GM19438 (cell line): ENCODE measurements around the gene RRP9.
"Not testable (repeated sequence)": the region's sequence is repeated elsewhere in the genome, so short reads cannot be mapped to it uniquely, and the experiment has no call there.

Source experiments
- ATAC-seq: cut with Tn5 transposase; IDR thresholded peaks from one replicate; pipeline ENCODE4 v1.9.1; 2021; ENCODE audit warnings: low read depth; ENCODE audit not compliant: unreplicated experiment

Gene RRP9

DNA sequence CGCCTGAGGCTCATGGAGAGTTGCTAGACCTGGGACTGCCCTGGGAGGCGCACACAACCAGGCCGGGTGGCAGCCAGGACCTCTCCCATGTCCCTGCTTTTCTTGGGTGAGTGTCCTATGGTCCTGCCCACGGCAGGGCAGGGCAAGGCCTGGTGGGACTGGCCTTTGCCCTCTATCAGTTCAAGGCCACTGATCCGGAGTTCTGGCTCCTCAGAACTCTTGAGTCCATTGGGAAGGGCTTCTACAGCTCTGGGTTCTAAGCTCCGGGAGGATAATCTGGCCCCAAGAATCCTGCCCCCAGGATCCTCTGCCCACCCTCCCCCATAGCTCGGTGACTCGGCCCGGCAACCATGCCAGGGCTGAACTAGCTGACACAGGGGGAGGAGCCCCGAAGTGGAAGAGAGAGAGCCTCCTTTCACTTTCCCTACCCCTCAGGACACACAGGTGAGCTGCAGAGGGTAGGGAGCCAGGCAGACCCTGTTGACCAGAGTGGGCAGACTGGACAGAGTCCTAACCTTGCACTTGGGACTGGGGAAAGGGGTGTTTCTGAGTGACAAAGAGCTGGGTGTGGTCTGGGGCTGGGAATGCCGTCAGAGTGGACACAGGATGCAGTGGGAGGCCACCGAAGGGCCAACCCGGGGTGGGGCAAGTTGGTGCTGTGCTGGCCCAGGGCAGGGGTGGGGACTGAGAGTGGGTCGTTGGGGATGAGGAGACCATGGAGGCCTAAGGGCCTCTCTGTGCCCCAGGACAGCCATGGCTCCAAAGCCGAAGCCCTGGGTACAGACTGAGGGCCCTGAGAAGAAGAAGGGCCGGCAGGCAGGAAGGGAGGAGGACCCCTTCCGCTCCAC is 1.1 kb upstream of the RRP9 start:
- ATAC-seq: no peak

DNA sequence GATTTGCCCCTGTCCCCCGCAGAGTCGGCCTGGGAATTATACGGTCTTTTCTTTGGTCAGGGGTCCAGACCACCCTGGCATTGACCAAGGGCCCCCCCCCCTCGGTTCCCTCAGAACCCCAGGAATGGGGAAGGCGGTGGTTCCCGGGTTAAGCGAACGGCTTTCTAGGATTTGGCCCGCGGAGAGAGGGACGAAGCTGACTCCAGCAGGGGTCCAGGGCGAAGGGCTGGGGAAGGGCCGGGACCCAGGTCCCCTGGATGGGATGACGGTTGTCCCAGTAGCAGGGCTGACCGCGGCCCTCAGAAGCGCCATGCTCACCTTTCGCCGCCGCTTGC is 274 bp downstream of the RRP9 start:
- no peak for ATAC-seq

DNA sequence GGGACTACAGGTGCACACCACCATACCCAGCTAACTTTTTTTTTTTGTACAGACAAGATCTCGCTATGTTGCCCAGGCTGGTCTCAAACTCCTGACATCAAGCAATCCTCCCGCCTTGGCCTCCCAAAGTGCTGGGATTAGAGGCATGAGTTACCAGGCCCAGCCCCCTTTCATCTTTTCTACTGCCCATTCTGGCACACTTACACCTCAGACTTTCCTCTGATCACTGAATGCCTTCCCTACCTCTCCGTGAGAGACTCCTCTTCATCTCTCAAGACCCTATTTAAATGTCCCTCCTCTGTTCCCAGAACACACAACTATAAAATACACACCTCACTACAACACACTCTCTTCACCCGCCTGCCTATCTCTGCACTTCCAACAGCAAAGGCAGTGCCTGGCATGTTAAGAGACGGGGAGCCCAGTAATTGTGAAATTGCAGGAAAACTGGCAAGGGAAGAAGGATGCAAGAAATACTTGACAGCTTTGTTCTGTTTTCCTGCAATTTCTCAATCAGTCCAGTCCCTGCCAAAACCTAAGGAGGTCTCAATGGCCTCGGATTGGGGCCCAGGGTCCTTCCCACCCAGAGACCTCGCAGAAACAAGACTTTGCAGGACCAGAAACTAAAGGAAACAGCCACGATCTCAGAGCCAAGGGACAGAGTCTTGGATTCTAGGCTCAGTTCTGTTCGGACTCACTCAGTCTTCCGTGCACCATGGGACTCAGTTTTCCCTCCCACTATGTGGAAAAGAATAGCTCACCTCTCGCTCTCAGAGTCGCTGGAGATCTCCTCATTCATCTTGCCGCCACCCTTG is 849 bp downstream of the RRP9 start:
- ATAC-seq: no peak

DNA sequence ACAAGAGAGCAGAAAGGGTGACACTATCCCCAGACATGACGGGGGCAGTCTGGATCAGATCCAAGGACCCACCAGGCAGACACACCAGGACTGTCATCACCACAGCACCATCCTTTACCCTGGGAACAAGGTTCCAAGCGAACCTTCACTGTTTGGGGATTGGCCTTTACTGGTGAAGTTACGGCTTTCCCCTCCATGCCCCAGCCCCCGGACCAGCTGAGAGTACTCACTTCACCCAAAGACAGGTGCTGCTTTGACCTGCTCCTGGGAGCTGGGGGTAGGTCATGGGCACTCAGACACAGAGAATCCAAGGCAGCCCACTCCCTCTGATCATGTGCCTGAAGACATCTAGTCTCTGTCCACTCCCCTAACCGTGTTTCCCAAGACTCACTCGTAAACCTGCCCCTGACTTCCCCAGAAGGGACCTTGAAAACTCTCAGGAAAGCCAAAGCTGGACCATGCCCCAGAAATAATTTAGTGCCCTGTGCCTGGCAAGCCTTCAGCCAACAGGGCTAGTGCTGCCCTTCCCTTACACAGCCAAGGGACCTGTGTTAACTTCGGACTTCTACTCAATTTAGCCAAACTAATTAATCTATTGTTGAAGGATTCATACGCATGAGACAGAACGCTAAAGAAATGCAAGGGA is 2.8 kb downstream of the RRP9 start:
- no peak for ATAC-seq

DNA sequence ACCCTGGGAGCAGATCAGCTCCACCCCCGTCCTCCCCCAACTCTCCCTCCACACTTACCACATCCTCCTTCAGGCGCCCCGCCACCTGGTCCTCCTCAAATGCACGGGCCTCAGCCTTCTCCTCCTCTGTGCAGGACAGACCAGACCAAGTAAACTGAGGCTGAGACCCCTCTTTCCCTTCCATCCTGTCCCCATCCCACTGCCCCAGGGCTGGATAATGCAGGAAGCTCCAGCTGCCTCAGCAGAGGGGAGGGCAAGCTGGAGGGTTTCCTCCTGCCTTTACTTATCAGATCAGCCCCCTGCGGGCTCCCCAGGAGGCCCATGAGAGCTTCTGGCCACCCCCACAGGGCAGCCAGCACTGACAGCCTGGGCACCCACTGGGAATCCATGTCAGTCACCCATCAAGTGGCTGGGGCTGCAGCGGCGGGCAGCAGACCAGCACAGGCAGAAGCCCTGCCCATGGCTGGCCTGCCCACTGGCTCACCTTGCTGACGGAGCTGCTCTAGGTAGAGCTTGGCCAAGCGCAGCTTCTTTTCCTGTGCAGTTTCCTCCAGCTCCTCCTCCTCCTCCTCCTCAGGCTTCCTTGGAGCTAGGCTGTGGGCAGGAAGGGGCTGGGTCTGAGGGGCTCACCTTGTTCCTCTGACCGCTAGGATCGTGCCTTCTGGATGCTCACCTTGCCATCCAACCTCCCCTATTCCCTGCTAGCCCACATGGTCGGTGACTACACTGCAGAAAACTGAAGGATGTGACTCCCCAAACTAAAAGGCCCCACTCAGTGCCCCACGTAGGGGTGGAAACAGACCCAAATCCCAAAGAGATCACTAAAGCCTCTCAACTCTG is 3.9 kb downstream of the RRP9 start:
- no peak for ATAC-seq

DNA sequence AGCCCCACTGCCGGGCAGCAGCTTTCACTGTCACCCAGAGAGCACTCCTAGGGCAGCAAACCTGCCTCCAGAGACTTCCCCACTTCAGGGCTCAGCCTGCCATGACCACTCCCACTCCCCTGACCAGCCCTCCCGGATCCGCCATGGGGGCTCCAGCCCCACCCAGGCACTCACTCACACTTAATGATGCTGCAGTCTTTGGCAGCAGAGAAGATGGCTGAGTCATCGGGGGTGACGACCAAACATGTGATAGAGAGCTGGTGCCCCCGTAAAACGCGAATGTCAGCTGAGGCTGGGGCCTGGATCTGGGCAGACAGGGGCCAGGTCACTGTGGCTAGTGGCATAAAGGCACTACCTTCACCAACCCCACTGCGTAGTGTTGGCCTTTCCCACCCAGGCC is 4.7 kb downstream of the RRP9 start:
- ATAC-seq: no peak

DNA sequence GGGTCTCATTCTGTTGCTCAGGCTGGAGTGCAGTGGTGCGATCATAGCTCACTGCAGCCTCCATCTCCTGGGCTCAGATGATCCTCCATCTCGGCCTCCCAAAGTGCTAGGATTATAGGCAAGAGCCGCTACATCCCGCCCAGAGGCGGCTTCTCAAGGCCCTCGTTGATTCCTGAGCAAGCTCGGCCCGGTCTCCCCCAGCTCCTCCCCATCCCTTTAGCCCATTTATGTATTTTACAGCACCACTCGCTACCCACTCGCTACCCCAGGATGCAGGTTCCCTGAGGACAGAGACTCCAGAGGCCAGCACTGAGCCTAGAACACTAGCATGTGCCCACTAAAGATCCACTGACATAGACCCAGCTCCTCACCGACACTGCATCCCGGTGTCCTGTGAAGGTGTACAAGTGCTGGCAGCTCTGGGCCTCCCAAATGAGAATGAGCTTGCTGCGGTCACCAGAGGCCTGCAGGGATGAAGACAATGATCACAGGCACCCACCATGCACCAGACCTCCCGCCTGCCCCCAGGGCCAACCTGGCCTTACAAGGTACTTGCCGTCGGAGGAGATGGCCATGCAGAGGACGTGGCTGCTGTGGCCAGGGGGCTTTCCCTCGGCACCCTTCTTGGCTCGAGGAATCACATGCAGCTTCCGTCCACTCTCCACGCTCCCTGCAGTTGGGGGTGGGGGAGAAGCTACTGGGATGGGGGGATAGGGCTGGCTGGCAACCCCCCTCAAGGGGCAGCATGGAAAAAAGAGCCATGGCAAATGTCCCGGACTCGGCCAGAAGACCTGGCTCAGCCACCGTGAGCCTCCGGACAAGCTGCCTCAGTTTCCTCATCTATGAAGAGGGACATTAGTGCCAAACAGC is 5.6 kb downstream of the RRP9 start:
- ATAC-seq: no peak

DNA sequence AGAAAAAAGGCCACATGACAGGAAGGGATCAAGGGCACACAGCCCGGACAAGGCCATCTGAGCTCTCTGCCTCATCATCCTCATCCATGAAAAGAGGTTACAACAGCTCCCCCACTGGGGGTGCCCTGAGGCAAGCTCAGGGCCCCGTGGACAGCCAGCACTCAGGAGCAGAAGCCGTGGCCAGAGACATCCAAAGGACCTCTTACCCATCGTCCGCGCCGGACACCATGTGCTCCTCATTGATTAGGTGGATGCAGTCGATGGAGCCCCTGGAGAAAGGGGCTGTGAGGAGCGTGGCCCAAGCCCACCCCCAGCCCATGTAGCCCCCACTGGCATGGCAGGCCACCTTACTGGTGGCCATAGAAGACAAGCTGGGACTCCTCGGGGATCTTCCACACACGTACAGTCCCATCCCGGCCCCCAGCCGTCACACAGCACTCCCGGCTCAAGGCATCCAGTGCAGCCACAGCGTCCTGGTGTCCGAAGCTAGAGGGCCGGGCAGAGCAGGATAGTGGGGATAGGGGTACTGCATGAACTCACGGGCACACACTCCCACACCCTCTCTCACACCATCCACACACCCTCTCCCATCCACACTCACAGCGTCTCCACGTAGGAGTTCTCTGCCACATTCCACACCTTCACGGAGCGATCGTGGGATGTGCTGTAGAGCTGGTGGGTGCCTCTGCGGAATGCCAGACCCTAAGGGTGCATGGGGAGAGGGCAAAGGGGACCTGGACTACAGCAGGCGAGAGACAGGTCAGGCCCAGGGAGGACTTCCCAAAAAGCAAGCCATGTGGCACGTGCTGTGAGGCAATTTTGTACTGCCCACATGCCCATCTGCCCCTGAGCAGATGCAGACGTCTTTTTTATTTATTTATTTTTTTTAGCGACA is 6.5 kb downstream of the RRP9 start:
- no peak for ATAC-seq

DNA sequence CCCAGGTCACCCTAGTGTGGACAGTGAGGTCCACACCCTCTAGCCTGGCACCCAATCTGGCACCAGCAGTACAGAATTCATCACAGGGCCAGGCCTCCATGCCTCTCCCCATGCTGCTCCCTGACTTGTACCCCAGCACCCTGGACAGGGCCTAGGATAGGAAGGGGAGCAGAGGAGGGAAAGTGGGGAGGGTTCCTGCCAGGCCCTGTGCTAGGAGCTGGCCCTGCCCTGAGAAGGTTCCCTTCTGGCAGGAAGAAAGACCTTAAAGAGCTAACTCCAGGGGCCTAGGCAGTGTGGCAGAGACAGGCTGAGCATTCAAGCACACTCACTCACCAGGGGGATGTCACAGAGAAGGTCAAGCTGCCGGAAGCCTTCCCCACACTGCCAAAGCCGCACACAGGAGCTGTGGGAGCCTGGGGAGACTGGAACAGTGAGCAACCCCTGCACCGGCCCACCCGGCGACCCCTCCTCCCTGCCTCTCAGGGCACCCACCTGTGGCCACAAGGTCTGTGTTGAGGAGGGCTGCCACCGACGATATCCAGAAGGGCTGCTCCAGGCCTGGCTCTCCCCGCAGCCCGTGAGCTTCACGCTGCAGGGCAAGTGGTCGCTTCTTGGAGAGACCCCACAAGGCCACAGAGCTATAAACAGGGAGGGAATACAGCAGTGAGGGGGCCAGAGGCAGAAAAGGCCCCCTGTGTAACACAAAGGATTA is 7.4 kb downstream of the RRP9 start:
- no peak for ATAC-seq

DNA sequence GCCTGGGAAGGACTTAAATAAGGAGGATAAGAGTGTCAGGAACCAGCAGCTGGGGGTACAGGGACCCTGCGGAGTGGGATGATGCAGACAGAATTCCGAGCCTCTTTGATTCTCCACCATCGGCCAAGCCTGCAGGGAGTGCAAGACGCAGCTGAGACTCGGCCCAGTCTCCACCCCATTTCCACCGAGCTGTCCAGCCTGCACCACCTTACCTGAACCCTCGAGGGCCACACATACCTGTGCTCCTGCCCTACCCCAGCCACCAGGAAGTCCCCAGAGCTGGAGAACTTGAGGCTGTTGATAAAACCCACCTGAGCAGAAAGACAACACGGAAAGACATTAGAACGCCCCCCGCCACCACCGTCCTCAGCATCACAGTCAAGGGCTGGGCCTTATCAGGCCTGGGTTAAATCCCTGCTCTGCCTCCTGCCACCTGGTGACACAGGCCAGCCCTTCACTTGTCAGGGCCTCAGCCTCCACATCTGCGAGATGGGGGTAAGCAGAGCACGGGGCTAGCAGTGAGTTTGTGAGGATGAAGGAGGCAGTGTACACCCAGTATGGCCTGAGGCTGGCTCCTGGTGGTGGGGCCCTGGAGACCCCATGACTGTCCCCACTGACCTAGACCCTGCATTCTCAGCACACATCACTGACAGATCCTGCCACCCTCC is 8.1 kb downstream of the RRP9 start:
- no peak for ATAC-seq

DNA sequence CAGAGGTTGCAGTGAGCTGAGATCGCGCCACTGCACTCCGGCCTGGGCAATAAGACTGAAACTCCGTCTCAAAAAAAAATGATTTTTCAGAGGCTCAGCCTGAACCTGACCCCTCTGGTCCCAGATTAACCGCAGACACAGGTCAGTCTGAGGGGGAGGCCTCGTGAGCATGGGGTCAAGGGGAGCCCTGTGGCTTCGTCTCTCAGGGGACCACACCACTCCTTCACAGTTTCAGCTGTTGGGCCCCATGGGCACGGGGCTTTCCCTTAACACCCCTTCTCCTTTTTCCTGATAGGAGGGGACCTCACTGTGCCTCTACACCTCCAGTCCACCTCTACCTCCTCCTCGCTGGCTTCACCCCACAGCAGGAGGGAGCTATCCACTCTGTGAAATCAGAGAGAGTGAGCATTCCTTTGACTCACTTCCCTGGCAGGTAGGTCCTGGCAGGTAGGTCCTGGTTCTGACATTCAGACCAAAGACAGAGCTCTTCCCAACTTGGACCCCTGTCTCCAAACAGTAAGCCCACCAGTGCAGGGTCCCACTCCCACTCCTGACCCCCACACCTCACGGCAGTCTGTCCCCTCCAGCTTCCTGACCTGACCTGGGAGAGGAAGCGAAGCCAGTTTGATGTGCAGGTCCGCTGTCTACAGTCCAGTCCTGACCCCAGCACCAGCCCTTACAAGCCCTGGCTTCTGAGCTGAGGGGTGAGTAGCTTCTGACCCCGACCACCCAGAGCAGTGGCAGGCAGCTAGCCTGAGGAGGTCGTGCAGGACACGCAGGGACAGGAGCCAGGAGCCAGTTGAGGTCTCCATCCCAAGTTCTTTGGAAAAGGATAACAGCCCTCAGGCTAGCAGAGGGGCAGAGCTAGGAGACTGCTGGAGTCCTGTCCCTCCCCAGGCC is 9.0 kb downstream of the RRP9 start:
- ATAC-seq: no peak

DNA sequence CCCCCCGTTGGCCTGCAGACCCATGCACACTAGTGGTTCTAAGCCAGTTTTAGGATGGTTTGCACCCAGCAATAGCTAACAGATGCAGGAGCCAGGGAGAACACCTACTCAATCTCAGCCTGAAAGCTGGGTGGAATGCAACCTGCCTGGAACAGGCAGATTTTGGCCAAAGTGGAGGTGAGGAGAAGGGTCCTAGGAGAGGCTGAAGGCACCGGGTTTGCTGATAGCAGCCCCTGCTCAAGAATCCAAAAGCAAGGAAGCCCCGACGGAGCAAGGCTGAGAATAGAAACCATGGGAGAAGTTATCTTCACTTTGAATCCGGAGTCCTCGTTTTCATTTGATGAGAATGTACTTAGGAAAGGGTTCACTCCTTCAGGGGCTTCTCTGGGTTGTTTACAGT is 9.9 kb downstream of the RRP9 start:
- no peak for ATAC-seq

DNA sequence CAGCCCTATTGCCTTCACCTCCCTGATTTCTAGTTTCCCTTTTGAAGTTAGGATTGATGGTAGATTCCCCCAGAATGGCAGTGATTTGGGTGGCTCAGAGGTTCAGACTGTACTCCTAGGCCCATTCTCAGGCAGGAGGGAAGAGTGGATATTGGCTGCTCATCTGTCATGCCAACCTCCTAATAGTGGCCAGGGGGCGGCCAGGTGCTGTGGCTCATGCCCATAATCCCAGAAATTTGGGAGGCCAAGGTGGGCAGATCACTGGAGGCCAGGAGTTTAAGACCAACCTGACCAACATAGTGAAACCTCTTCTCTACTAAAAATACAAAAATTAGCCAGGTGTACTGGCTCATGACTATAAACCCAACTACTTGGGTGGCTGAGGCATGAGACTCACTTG is 11.3 kb downstream of the RRP9 start:
- no peak for ATAC-seq

DNA sequence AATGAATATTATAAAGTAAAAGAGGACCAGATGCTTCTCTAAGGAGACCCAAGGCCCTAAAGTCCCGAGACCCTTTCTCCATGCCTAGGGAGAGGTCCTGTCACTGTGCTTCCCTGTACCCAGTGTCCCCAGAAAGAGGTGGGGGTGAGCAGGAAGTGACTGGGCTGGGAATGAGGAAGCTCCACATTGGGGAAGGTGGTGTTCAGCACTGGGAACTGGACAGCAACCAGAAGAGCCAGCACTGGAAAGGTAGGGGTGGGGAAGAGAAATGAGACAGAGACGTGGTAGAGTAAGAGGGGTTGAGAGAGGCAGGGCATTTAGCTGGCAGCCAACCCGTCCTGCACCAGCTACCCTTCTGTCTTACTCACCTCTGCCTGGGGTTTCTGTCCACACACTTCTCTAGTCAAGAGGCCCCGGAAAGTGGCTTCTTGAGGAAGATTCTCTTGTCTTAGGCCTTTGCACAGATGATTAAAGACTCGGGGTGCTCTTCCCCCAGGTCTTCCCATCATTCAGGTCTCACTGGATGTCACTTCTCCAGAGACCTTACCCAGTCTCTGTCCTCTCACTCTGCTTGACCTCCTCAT is 12.2 kb downstream of the RRP9 start:
- no peak for ATAC-seq

DNA sequence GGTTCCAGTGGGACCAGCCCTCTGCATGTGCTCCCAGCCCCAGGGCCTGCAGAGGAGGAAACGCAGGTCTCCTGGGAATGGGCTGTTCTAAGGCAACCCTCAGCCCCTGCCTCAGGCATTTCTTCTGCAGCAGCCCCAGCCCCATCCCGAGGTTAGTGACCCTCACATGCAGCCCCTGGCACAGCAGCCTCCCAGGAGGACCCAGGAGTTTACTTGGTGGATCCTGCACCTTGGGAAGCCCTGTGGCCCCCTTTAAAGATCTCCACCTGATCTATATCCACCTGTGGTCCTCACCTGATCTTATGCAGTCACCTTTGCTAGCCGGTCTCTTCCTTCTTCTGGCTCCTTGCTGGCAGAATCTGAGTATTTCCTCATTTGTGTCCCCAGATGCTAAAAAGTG is 12.7 kb downstream of the RRP9 start:
- not testable (repeated sequence) for ATAC-seq

DNA sequence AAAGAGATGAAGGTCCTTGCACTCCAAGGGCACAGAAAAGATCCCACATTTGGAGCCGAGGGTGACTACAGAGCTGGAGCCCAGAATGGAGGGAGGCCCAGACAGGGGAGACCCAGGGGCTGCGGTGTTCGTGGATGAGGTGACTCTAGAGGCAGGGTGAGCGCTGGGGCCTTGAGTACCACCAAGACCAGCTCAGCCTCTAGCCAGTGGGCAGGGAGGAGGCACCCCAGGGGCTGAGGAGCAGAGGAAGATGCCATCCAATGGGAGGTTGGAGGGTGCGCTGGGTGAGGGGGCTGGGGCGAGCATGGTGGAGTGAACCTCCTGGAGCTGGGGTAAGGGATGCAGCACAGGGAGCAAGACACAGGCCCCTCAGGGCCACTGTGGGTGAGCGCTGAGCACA is 13.3 kb downstream of the RRP9 start:
- no peak for ATAC-seq
